T-helper 17 cell (primary cell): Measurements from ENCODE around the gene PHC3. TPM values are rescaled to one million over a fixed set of nuclear protein-coding genes. Genes with fewer than 3 reads are reported as not detected.

Experiments
- ATAC-seq: fragments of 150-1000 bp; cut with Tn5 transposase; 2 replicates; pipeline ENCODE4 v1.10.0; 2021; ENCODE audit warnings: mild to moderate bottlenecking, moderate library complexity
- DNase-seq, 3 donors: peaks; one replicate each; pipeline versions ENCODE4 v3.0.0 to v3.0.0-alpha.2; 2020 to 2021
- H3K9me3 ChIP-seq: one replicate; pipeline ENCODE4 v1.7.0; 2013; ENCODE audit warnings: low read length, mild to moderate bottlenecking; ENCODE audit not compliant: control insufficient read depth, poor library complexity, severe bottlenecking
- H3K27ac Mint-ChIP-seq: one replicate; pipeline ENCODE4 v1.8.0; 2022; ENCODE audit warnings: mild to moderate bottlenecking, moderate library complexity, mixed read lengths
- H3K27me3 Mint-ChIP-seq: one replicate; pipeline ENCODE4 v1.8.0; 2022; ENCODE audit warnings: mixed read lengths
- H3K36me3 Mint-ChIP-seq: one replicate; pipeline ENCODE4 v1.8.0; 2022; ENCODE audit warnings: low read depth, mixed read lengths
- H3K4me1 Mint-ChIP-seq: one replicate; pipeline ENCODE4 v1.8.0; 2022; ENCODE audit warnings: mild to moderate bottlenecking, mixed read lengths
- H3K4me3 Mint-ChIP-seq: one replicate; pipeline ENCODE4 v1.8.0; 2022; ENCODE audit warnings: mild to moderate bottlenecking, moderate library complexity, mixed read lengths
- total RNA-seq, 4 donors: library from RNA in 2 of 4; stranded (reverse) in 2 of 4; gene quantifications; one replicate each; pipeline ENCODE4 v1.2.3 and lab custom pipeline; 2022 to 2026

The PHC3 gene
- total RNA-seq, 2 donors from 2014 or later, result 124 to 134 TPM

GRCh38 chr3:170100944-170101343 is 80.6 kb downstream of the PHC3 start:
- no peak for ATAC-seq
- Mint-ChIP-seq H3K36me3 (peaks cover 9% of the 10 kb centered on the region), H3K4me1 (no peaks in the 10 kb centered on the region), H3K27ac (peak overlapping the region; percentile 37), H3K27me3 (no peaks in the 10 kb centered on the region), H3K4me3 (no peak overlapping the region)
- no peaks in the 10 kb centered on the region for H3K9me3 ChIP-seq
- no peak for DNase-seq

- H3K4me3 Mint-ChIP-seq, result no peak overlapping the region
- ATAC-seq, result no peak
These were observed 82.8 kb downstream of the PHC3 start for GRCh38 chr3:170098753-170099152.

GRCh38 chr3:170096342-170096741 is 85.2 kb downstream of the PHC3 start:
- Mint-ChIP-seq H3K27ac (no peak overlapping the region), H3K36me3 (peaks cover 7% of the 10 kb centered on the region), H3K27me3 (no peaks in the 10 kb centered on the region)

More at GRCh38 chr3:170098753-170099152, 82.8 kb downstream of the PHC3 start:
- no peaks in the 10 kb centered on the region for H3K9me3 ChIP-seq
- H3K27ac Mint-ChIP-seq, result peak overlapping the region; percentile 57
- H3K36me3 Mint-ChIP-seq, result peaks cover 11% of the 10 kb centered on the region
- DNase-seq, result no peak
- no peaks in the 10 kb centered on the region for H3K27me3 Mint-ChIP-seq
- peaks cover 5% of the 10 kb centered on the region for H3K4me1 Mint-ChIP-seq

GRCh38 chr3:170095771-170096170 is 85.8 kb downstream of the PHC3 start:
- no peaks in the 10 kb centered on the region for H3K9me3 ChIP-seq
- ATAC-seq, result no peak
- Mint-ChIP-seq H3K27ac (no peak overlapping the region), H3K27me3 (no peaks in the 10 kb centered on the region), H3K36me3 (peaks cover 7% of the 10 kb centered on the region), H3K4me3 (no peak overlapping the region), H3K4me1 (peaks cover 5% of the 10 kb centered on the region)
- DNase-seq, result no peak

More at GRCh38 chr3:170096342-170096741, 85.2 kb downstream of the PHC3 start:
- ATAC-seq (no peak), DNase-seq (no peak)
- Mint-ChIP-seq H3K4me3 (no peak overlapping the region), H3K4me1 (peaks cover 5% of the 10 kb centered on the region)
- no peaks in the 10 kb centered on the region for H3K9me3 ChIP-seq

- no peaks in the 10 kb centered on the region for H3K9me3 ChIP-seq
- Mint-ChIP-seq H3K4me3 (no peak overlapping the region), H3K4me1 (peaks cover 5% of the 10 kb centered on the region), H3K27me3 (no peaks in the 10 kb centered on the region), H3K36me3 (peaks cover 4% of the 10 kb centered on the region), H3K27ac (no peak overlapping the region)
- no peak for ATAC-seq
- no peak for DNase-seq
These were observed 88.6 kb downstream of the PHC3 start for GRCh38 chr3:170092907-170093306.

GRCh38 chr3:170090601-170090981 is 90.9 kb downstream of the PHC3 start:
- DNase-seq (no peak), ATAC-seq (no peak)

GRCh38 chr3:170089862-170090600 is 91.5 kb downstream of the PHC3 start:
- Mint-ChIP-seq H3K36me3 (peaks cover 4% of the 10 kb centered on the region), H3K27ac (no peak overlapping the region)

More at GRCh38 chr3:170090601-170090981, 90.9 kb downstream of the PHC3 start:
- Mint-ChIP-seq H3K27me3 (no peaks in the 10 kb centered on the region), H3K4me3 (no peak overlapping the region), H3K4me1 (peaks cover 5% of the 10 kb centered on the region), H3K36me3 (peaks cover 4% of the 10 kb centered on the region), H3K27ac (no peak overlapping the region)
- no peaks in the 10 kb centered on the region for H3K9me3 ChIP-seq

GRCh38 chr3:170085396-170085795 is 96.1 kb downstream of the PHC3 start:
- DNase-seq (no peak), ATAC-seq (no peak)
- no peaks in the 10 kb centered on the region for H3K9me3 ChIP-seq
- H3K36me3 Mint-ChIP-seq, result peaks cover 4% of the 10 kb centered on the region
- no peaks in the 10 kb centered on the region for H3K27me3 Mint-ChIP-seq
- H3K27ac Mint-ChIP-seq, result no peak overlapping the region
- H3K4me1 Mint-ChIP-seq, result no peaks in the 10 kb centered on the region
- no peak overlapping the region for H3K4me3 Mint-ChIP-seq

More at GRCh38 chr3:170089862-170090600, 91.5 kb downstream of the PHC3 start:
- no peak for DNase-seq
- H3K9me3 ChIP-seq, result no peaks in the 10 kb centered on the region
- no peak for ATAC-seq
- H3K27me3 Mint-ChIP-seq, result no peaks in the 10 kb centered on the region
- no peak overlapping the region for H3K4me3 Mint-ChIP-seq
- H3K4me1 Mint-ChIP-seq, result peaks cover 5% of the 10 kb centered on the region

- ATAC-seq, result no peak
- H3K36me3 Mint-ChIP-seq, result peaks cover 2% of the 10 kb centered on the region
- no peaks in the 10 kb centered on the region for H3K4me1 Mint-ChIP-seq
- no peak for DNase-seq
- no peak overlapping the region for H3K4me3 Mint-ChIP-seq
- no peaks in the 10 kb centered on the region for H3K9me3 ChIP-seq
- no peaks in the 10 kb centered on the region for H3K27me3 Mint-ChIP-seq
- no peak overlapping the region for H3K27ac Mint-ChIP-seq
These were observed 98.2 kb downstream of the PHC3 start for GRCh38 chr3:170083343-170083742.

GRCh38 chr3:170081079-170081741 is 100.3 kb downstream of the PHC3 start:
- Mint-ChIP-seq H3K27me3 (no peaks in the 10 kb centered on the region), H3K36me3 (peaks cover 2% of the 10 kb centered on the region), H3K4me3 (no peak overlapping the region), H3K4me1 (no peaks in the 10 kb centered on the region), H3K27ac (no peak overlapping the region)
- DNase-seq, result no peak
- ATAC-seq, result no peak
- H3K9me3 ChIP-seq, result no peaks in the 10 kb centered on the region

GRCh38 chr3:170080605-170081004 is 100.9 kb downstream of the PHC3 start:
- no peaks in the 10 kb centered on the region for H3K4me1 Mint-ChIP-seq
- no peaks in the 10 kb centered on the region for H3K27me3 Mint-ChIP-seq
- no peaks in the 10 kb centered on the region for H3K9me3 ChIP-seq
- ATAC-seq (no peak), DNase-seq (no peak)
- H3K27ac Mint-ChIP-seq, result peak overlapping the region; percentile 27
- peaks cover 2% of the 10 kb centered on the region for H3K36me3 Mint-ChIP-seq
- H3K4me3 Mint-ChIP-seq, result no peak overlapping the region

- DNase-seq, result no peak
- no peak for ATAC-seq
- Mint-ChIP-seq H3K36me3 (peaks cover 2% of the 10 kb centered on the region), H3K4me1 (no peaks in the 10 kb centered on the region), H3K4me3 (no peak overlapping the region), H3K27me3 (no peaks in the 10 kb centered on the region), H3K27ac (no peak overlapping the region)
- H3K9me3 ChIP-seq, result no peaks in the 10 kb centered on the region
These were observed 101.9 kb downstream of the PHC3 start for GRCh38 chr3:170079536-170080165.

- peaks cover 2% of the 10 kb centered on the region for H3K36me3 Mint-ChIP-seq
- ATAC-seq, result no peak
- DNase-seq, result no peak
- no peaks in the 10 kb centered on the region for H3K9me3 ChIP-seq
- H3K4me1 Mint-ChIP-seq, result no peaks in the 10 kb centered on the region
- H3K4me3 Mint-ChIP-seq, result no peak overlapping the region
- H3K27ac Mint-ChIP-seq, result no peak overlapping the region
- H3K27me3 Mint-ChIP-seq, result no peaks in the 10 kb centered on the region
These were observed 102.8 kb downstream of the PHC3 start for GRCh38 chr3:170078620-170079281.
